ENCODE results near the gene LTC4S. TPM values are rescaled to one million over a fixed set of nuclear protein-coding genes. Genes with fewer than 3 reads are reported as not detected.

Gene LTC4S
- total RNA-seq, 4 donors from 2014 or later, result 1.7 to 12.6 (median 5.6) TPM

GRCh38 chr5:179759581-179760551 is 33.9 kb upstream of the LTC4S start:
- Histone ChIP-seq H3K9me3 (no peaks in the 10 kb centered on the region), H3K27me3 (no peaks in the 10 kb centered on the region), H3K4me3 (no peak overlapping the region), H3K4me1 (peaks cover 45 to 58% of the 10 kb centered on the region in 2 donors), H3K27ac (peak overlapping the region; percentile 32 to 74 (median 59)), H3K36me3 (no peaks in the 10 kb centered on the region)
- intact Hi-C loops (cut with DNase I; ENCODE audit: low total_unique reads), result no loop called here
- in situ Hi-C loops (cut with MboI; ENCODE audit: low sequenced_read_pairs in 4 of 4), result loop anchor here in 2 of 4 donors (25.0 kb wide), 2 partner anchors 102 to 327 kb away; partner anchors contain the start of gene MRNIP (in 1 of the 2)
- no peak for TF ChIP-seq CTCF (IDR thresholded peaks at IDR 0.05 in 4 of 5, conservative IDR thresholded peaks at IDR 0.05 in 1 of 5)
- TF ChIP-seq POLR2A (IDR thresholded peaks at IDR 0.05), result no peak
- ATAC-seq (peak; percentile 34 to 66), DNase-seq (peak in 1 of 2 donors; percentile 60)

- Histone ChIP-seq H3K27ac (peak overlapping the region; percentile 12 to 48 (median 25)), H3K4me3 (no peak overlapping the region), H3K36me3 (peaks cover 0 to 18% of the 10 kb centered on the region in 2 donors), H3K27me3 (no peaks in the 10 kb centered on the region), H3K9me3 (no peaks in the 10 kb centered on the region), H3K4me1 (peaks cover 53 to 56% of the 10 kb centered on the region in 2 donors)
- ATAC-seq, result peak; percentile 16 to 38
- no peak for TF ChIP-seq CTCF (IDR thresholded peaks at IDR 0.05 in 4 of 5, conservative IDR thresholded peaks at IDR 0.05 in 1 of 5)
- no peak for TF ChIP-seq POLR2A (IDR thresholded peaks at IDR 0.05)
- no peak for DNase-seq
- in situ Hi-C loops (cut with MboI; ENCODE audit: low sequenced_read_pairs in 4 of 4) (loop anchor here in 2 of 4 donors (25.0 kb wide), 2 partner anchors 100 to 325 kb away; partner anchors contain the start of gene MRNIP (in 1 of the 2)), intact Hi-C loops (cut with DNase I; ENCODE audit: low total_unique reads) (loop anchor here (1.0 to 2.0 kb wide), 2 partner anchors 29 to 34 kb away; partner anchors contain the start of gene MAML1)
These were observed 31.6 kb upstream of the LTC4S start for GRCh38 chr5:179762079-179762780.

- in situ Hi-C loops (cut with MboI; ENCODE audit: low sequenced_read_pairs in 4 of 4) (loop anchor here in 2 of 4 donors (25.0 kb wide), 2 partner anchors 100 to 325 kb away; partner anchors contain the start of gene MRNIP (in 1 of the 2)), intact Hi-C loops (cut with DNase I; ENCODE audit: low total_unique reads) (loop anchor here (1.0 to 2.0 kb wide), 3 partner anchors 30 to 145 kb away; partner anchors contain the start of genes MAML1 and TBC1D9B)
- H3K36me3 ChIP-seq, result peaks cover 0 to 19% of the 10 kb centered on the region in 2 donors
- no peaks in the 10 kb centered on the region for H3K9me3 ChIP-seq
- H3K4me1 ChIP-seq, result peaks cover 56 to 57% of the 10 kb centered on the region in 2 donors
- DNase-seq (no peak), ATAC-seq (no peak)
- no peak overlapping the region for H3K4me3 ChIP-seq
- H3K27me3 ChIP-seq, result no peaks in the 10 kb centered on the region
- TF ChIP-seq POLR2A (IDR thresholded peaks at IDR 0.05) (no peak), CTCF (IDR thresholded peaks at IDR 0.05 in 4 of 5, conservative IDR thresholded peaks at IDR 0.05 in 1 of 5) (no peak)
- H3K27ac ChIP-seq, result peak overlapping the region in 3 of 4 donors; percentile 18 to 48 (median 32)
These were observed 31.0 kb upstream of the LTC4S start for GRCh38 chr5:179762781-179763176.

- intact Hi-C loops (cut with DNase I; ENCODE audit: low total_unique reads) (loop anchor here (1.0 to 2.0 kb wide), 2 partner anchors 31 to 144 kb away; partner anchors contain the start of genes MAML1 and TBC1D9B), in situ Hi-C loops (cut with MboI; ENCODE audit: low sequenced_read_pairs in 4 of 4) (loop anchor here in 2 of 4 donors (25.0 kb wide), 2 partner anchors 99 to 324 kb away; partner anchors contain the start of gene MRNIP (in 1 of the 2))
- no peaks in the 10 kb centered on the region for H3K27me3 ChIP-seq
- ATAC-seq (peak; percentile 81 to 82), DNase-seq (peak; percentile 23 to 51)
- no peak overlapping the region for H3K4me3 ChIP-seq
- H3K36me3 ChIP-seq, result peaks cover 0 to 19% of the 10 kb centered on the region in 2 donors
- TF ChIP-seq CTCF (IDR thresholded peaks at IDR 0.05 in 4 of 5, conservative IDR thresholded peaks at IDR 0.05 in 1 of 5) (peak; percentile 68 to 89 (median 74)), POLR2A (IDR thresholded peaks at IDR 0.05) (no peak)
- H3K4me1 ChIP-seq, result peaks cover 56 to 57% of the 10 kb centered on the region in 2 donors
- no peaks in the 10 kb centered on the region for H3K9me3 ChIP-seq
- peak overlapping the region; percentile 18 to 48 (median 26) for H3K27ac ChIP-seq
These were observed 30.4 kb upstream of the LTC4S start for GRCh38 chr5:179763215-179763945.
